Activated T-helper 1 cell treated with Interleukin-2 at 50 U/mL for 16 hours (primary cell): Measurements from ENCODE around the gene IFT80.
"Not testable (repeated sequence)": the region's sequence is repeated elsewhere in the genome, so short reads cannot be mapped to it uniquely, and the experiment has no call there.

ENCODE experiments used
- DNase-seq: peaks from one replicate; pipeline ENCODE4 v3.0.0-alpha.2; 2020; ENCODE audit warnings: low read depth

IFT80 gene

GRCh38 chr3:160362896-160363295 lies 36.1 kb downstream of the IFT80 start:
- DNase-seq = not testable (repeated sequence)

- no peak for DNase-seq
Observed at GRCh38 chr3:160355826-160356225, 43.2 kb downstream of the IFT80 start.

DNA sequence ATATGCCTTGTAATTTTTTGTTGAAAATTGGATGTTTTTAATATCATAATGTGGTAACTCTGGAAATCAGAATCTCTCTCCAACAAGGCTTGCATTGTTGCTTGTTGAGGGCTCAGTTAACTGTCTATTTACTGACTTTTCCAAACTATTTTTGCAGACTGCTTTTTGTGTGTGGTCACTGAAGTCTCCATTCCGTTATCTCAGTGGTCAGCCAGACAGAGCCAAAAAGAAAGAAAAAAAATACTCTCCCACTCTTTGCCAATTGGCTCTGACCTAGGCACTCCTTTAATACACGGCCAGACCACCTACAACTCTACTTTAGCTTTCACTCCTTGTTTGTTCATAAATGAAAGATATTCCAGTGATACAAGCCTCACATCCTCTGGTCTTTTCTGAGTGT lies 52.5 kb downstream of the IFT80 start:
- DNase-seq = no peak

- DNase-seq = no peak
Observed at GRCh38 chr3:160343132-160343531, 55.9 kb downstream of the IFT80 start.

GRCh38 chr3:160340351-160340750 lies 58.7 kb downstream of the IFT80 start:
- no peak for DNase-seq

GRCh38 chr3:160331127-160331937 lies 67.7 kb downstream of the IFT80 start:
- DNase-seq = no peak

DNA sequence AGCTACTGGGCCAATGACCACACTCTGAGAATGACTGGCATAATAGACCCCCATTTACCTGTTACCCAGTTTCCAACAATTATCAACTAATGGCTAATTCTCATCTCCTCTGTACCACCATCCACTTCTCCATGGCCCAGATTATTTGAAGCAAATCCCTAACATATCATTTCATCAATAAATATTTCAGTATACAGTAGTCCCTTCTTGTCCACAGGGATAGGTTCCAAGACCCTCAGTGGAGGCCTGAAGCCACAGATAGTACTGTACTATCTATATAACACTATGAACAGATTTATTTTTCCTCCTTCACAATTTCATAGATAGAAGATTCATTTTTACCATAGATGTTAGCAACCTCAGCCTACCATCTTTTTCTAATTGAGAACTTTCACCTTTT lies 68.3 kb downstream of the IFT80 start:
- no peak for DNase-seq

GRCh38 chr3:160330109-160330508 lies 68.9 kb downstream of the IFT80 start:
- DNase-seq = no peak

- not testable (repeated sequence) for DNase-seq
Observed at GRCh38 chr3:160326286-160326685, 72.7 kb downstream of the IFT80 start.

DNA sequence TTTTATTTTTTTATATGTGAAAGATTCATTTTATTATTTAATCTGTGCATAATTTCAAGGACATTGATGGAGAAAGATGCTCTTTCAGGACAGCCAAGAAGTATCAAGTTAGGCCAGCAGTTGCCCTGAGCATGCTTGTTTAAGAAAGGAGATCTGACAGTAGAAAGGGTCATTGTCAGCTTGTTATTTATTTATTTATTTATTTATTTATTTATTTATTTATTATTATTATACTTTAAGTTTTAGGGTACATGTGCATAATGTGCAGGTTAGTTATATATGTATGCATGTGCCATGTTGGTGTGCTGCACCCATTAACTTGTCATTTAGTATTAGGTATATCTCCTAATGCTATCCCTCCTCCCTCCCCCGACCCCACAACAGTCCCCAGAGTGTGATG lies 77.2 kb downstream of the IFT80 start:
- DNase-seq = not testable (repeated sequence)

DNA sequence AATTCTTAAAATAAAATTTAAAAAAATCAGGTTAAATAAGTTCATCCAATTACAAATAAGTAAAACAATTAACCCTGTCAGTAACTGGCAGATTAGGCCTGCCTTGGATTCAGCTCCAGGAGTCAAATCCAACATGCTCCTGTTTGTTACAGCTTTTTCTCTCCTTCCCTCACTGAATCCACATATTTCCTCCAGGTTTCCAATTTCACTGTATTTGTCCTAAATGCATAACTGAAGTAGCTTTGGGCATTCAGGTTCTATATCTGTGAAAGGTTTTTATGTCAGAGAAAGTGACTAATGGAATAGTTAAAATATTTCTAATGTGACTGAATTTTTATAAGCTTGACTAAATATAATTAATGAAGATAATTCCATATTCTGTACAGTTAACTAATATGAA lies 79.7 kb downstream of the IFT80 start:
- DNase-seq = no peak

GRCh38 chr3:160314995-160315394 lies 84.0 kb downstream of the IFT80 start:
- no peak for DNase-seq

DNA sequence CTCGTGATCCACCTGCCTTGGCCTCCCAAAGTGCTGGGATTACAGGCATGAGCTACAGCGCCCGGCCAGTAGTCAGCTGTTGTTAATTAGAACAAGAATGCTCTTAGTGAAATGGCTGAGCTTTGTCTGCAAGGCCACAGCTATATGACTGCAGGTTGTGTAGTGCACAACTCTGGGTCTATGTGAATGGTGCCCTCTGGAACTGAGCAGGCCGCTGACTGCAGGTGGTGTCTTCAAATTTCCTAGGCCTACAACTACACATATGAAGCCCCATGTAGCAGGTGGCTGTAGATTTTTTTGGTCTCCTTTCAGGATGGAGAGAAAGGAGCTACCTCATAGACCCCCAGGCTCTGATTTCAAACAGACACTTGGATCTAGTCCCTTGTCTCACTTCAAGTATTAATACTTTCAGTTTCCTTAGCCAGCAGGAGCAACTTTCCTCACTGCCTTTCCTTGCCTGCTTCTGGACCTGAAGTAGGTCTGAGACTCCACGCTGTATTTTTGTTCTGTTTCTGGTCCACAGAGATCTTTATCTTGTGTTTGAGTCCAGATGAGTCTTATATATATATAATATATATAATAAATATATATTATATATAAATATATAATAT lies 86.9 kb downstream of the IFT80 start:
- no peak for DNase-seq

DNA sequence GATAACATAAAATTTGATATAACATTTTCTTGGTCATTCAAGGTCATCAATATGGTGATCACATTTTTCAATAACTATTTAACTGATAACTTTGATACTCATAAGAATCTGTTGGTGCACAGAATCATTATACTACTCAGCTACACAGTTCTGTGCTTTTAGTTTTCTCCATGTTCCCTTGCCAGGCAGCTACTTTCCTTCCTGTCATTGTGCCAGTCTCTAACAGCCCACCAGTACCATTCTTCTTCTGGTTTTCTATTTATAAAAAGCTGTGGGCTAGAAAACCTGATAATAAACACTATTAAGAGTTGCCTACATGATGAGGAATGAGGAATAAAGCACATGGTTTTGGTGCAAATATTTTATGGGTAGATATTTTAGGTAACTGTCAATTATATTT lies 96.2 kb downstream of the IFT80 start:
- no peak for DNase-seq

DNA sequence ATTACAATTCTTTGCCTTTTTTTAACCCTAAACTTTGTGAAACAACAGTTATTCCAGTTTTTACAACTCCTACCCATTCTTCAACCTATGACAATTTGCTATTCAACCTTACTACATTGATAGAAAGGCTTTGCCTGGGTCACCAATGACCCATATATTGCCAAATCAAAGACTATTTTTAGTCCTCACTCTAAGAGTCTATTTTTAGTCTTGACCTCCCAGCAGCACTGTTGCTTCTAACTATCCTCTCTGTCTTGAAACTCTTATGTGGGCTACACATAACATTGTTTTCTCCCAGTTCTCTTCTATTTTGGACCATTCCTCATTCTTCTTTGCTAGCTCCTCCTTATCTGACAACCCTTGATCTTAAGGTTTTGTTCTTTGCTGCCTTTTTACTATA lies 102.4 kb downstream of the IFT80 start:
- DNase-seq = no peak

DNA sequence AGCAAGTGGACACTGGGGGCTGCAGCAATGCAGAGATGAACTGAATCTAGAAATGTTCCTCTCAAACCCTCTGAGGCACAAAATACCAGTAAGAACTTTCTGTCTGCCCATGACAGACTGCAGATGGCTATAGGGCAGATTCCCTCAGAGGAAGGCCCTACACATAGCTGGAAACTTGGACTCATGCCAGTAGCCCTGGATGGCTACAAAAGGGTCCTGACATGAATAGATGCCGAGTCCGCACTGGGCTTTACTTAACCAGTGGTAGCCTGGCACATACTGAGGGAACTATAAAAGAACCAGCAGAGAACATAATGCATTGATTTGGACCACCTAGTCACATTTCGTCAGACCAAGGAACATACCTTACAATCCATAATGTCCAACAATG lies 107.1 kb downstream of the IFT80 start:
- DNase-seq = no peak

- DNase-seq = no peak
Observed at GRCh38 chr3:160291290-160291908, 107.6 kb downstream of the IFT80 start.

- no peak for DNase-seq
Observed at GRCh38 chr3:160287666-160288065, 111.4 kb downstream of the IFT80 start.

- no peak for DNase-seq
Observed at GRCh38 chr3:160286231-160286630, 112.8 kb downstream of the IFT80 start.

- no peak for DNase-seq
Observed at GRCh38 chr3:160280836-160281235, 118.2 kb downstream of the IFT80 start.

DNA sequence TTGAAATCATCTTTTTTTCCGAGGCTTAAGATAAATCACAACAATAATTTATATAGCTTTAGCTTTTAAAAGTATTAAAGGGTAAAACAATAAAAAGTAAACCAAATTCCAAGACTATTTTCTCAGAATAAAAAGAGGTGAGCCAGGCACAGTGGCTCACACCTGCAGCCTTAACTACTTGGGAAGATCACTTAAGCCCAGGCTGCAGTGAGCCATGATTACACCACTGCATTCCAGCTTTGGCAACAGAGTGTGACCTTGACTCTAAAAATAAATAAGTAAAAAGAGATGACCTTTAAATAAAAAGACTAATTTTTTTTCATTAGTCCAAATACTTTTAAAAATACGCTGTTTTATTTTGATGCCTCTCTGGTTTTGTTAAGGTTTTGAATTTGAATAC lies 119.4 kb downstream of the IFT80 start:
- no peak for DNase-seq

DNA sequence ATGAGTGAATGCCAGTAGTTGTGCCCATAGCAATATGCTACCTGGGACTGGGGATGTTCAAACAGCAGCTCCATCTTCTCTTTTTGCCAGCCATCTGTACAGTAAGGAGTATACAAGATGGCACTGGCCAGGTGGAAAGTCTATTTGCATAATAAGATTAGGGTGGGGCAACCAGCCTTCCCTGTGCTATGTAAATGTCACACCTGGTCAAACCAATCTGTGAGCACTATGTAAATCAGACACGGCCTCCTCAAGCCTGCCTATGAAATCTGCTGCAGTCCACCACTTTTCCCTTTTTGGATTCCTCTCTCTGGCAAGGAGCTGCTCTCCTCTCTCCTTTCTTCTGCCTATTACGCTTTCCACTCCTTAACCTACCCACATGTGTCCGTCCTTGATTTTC lies 120.8 kb downstream of the IFT80 start:
- no peak for DNase-seq

DNA sequence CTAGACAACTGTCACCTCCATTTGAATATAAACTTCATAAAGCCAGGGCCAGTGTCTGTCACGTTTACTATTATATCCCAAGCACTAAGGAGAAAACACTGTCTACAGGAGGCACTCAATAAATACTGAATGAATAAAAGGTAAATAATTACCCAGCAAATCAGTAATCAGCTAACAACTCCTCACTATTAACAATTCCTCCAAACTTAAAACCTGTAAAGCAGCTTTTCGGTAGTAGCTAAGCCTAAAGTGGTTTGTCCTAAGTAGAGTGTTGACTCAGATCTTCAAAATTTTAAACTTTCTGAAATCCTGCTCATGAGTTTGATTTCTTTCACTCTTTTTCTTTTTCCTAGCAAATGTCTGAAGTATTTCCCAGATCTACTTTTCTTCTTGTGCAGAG lies 133.9 kb downstream of the IFT80 start:
- DNase-seq = no peak
